ENCODE results near the gene TPT1.
"Not testable (repeated sequence)": the region's sequence is repeated elsewhere in the genome, so short reads cannot be mapped to it uniquely, and the experiment has no call there.

TPT1 gene

DNA sequence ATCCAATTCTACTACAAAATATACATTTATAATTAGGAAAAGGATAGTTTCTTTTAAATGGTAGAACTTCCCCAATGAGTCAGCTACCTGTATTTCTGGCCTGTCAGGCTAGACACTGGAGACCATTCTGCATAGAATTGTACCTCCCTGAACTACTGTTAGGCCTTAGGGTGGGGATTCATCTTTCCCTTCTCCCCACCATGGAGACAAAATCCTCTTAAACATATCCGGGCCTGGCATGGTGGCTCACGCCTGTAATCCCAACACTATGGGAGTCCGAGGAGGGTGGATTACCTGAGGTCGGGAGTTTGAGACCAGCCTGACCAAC lies 24.5 kb upstream of the TPT1 start:
- DNase-seq = no peak

DNA sequence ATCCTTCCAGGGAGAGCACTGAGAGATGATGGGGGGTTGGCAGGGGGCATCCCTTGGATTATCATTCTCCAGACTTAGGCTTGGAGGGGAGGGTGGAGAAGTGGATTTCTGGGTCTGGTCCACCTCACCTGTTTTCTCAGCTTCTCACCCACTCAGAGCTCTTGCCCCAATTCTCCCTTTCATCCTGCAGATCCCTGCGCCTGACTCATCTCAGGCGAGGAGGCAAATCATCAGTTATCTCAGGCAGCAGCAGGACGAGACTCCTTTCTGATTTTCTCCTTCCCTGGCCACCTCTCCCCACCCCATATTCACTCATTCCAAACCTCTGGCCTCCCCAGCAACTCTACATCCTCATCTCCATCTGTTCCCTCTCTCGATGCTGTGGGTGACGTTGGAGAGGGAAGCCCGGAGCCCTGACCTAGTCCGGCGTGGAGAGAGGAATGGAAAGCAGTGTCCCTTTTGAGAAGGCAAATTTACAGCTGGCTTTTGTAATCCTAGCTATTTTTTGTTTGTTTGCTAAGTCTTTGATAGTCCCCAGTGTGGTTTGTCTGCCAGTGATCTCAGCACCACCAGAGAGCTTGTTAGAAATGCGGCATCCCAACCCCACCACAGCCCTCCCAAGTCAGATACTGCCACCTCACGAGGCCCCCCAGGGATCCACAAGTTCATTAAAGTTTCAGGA lies 24.0 kb upstream of the TPT1 start:
- no peak for DNase-seq

DNA sequence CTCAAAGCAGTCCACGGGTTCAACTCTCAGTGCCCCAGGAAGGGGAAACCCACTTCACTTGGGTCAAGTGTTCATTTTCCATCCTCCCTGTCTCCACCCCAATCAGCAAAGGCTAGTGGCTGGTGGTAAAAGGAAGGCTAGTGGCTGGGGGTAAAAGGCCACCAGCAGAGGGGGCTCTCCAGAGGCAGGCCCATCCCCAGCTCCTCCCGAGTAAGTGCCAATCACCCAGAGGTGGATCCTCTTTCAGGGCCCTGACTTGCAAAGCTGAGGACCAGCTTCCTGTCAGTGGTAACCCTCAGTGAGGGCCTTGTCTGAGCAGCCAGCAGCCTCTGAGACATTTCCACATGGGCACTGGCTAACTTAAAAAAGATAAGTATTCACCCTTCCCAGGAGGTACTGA lies 22.0 kb upstream of the TPT1 start:
- DNase-seq = no peak

DNA sequence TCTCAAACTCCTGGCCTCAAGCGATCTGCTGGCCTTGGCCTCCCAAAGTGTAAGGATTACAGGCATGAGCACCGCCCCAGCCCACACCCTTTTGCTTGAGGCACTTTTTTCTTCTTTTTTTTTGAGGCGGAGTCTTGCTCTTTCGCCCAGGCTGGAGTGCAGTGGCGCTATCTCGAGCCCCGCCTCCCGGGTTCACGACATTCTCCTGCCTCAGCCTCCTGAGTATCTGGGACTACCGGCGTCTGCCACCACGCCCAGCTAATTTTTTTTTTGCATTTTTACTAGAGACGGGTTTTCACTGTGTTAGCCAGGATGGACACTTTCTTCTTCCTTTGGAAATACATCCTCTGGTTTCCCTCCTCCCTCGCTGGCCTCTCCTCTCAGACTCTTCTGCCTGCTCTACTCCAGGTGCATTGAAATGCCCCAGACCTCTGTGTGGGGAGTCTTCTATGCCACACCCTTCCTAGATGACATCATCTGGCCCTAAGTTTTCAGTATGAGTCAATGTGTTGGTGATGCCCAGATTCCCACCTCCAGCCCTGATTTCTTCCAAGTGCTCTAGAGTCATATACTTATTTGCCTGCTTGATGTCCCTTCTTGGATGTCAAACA lies 20.7 kb upstream of the TPT1 start:
- DNase-seq = no peak

DNA sequence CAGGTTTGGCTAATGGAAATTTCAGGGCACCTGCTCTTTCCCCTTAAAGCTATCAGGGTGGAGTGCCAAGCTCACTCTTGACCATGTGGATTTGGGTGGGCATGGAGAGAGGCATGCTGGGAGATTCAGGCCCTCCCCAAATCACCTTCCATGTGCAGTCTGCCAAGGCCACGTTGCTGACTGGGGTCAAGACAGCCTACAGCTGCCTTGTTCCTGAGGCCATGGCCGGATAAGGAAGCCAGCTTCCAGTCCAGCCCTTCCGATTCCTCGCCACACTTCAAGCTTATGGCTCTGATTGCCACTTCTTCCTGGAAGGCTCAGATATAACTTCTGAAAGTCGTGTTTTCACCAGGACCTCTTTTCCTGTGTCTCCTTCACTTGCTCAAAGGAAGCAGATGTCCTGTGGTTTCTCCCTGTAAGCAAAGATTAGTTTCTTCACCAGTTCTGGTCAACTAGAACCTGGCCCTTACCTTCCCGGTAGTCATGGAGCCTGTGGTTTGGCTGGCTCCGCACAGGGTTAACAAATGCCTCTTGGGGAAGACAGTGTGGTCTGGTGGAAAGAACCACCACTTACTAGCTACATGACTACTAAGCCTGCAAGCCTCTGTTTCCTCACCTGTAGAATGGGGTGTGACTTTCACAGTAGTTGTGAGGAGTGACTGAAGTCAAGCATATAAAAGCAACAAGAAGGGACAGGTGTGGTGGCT lies 16.1 kb upstream of the TPT1 start:
- DNase-seq = no peak

DNA sequence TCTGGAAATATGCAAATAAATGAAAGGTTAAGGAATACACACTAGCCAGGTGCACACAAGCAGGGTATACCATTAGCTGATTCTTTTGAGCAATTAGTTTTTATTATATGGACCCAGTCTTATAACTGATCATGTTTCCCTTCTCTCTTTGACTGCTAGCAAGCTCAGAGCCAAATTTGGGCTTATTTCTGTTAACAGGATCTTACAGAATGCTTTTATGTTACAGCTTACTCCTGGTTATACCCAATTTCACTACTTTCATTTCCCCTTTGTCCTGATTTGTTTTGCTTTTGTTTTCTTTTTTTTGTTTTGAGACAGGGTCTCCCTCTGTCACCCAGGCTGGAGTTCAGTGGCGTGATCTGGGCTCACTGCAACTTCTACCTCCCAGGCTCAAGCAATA lies 12.9 kb upstream of the TPT1 start:
- DNase-seq = no peak

DNA sequence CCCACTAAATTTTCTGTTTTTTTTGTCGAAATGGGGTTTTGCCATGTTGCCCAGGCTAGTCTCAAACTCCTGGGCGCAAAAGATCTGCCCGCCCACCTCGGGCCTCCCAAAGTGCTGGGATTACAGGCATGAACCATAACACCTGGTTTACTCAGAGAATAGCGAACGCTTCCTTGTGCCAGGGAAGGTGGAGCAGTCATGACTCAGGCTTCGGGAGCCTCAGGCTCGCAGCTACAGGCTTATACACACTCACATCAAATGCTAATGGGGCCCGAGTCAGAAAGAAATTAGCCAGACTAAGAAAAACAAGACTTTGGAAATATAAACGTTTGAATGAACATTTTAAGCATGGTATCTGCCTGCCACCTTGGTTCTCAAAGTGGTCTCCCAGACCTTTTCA lies 11.0 kb upstream of the TPT1 start:
- no peak for DNase-seq

DNA sequence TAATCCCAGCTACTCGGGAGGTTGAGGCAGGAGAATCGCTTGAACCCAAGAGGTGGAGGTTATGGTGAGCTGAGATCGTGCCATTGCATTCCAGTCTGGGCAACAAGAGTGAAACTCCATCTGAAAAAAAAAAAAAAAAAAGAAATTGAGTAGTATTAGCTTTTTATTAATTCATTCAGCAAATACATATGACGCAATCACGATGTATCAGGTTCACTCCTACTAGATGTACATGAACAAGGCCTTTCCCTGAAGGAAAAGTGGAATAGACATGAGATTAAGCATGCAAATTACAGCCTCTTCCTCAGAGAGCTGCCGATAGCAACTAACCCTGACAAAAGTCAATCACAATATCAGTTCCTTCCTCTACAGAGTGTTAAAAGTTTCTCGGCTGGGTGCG lies 9.2 kb upstream of the TPT1 start:
- DNase-seq = no peak

DNA sequence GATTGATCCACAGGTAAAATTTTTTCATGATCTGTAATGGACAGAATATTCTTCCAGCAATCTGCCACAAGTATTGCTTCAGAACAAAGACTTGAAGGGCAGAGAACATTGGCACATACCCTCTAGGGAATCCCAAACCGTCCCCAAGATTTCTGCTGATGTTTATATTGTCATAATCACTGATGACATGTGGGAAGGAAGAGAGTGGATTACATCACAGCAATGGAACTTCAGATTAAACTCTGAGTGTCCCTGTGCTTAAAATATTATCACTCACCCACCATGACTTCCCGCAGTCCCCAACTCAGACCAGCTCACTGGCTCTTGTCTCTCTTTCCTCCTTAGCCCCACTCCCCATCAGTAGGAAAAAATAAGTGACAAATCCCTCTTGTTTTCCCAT lies 8.5 kb upstream of the TPT1 start:
- DNase-seq = no peak

DNA sequence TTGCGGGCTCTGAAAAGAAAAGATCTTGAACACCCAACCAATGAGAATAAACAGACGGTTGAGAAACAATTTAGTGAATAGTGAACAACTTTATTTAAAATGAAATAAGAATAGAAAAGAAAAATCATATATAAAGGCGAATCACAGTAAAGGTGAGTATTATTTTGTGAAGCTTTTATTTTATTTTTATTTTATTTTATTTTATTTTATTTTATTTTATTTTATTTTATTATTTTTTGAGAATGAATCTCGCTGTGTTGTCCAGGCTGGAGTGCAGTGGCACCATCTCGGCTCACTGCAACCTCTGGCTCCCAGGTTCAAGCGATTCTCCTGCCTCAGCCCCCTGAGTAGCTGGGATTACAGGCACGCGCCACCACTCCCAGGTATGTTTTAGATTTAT lies 3.1 kb upstream of the TPT1 start:
- not testable (repeated sequence) for DNase-seq

DNA sequence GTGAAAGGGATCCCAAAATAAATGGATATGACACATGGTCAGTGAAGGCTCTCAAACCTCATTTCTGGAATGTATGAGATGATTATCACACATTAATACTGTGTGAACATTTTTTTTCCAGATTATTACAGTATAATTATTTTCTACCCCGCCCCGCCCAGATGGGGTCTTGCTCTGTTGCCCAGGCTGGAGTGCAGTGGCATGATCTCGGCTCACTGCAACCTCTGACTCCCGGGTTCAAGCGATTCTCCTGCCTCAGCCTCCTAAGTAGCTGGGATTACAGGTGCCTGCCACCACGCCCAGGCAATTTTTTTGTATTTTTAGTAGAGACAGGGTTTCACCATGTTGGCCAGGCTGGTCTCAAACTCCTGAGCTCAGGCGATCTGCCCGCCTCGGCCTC lies 2.1 kb upstream of the TPT1 start:
- not testable (repeated sequence) for DNase-seq

DNA sequence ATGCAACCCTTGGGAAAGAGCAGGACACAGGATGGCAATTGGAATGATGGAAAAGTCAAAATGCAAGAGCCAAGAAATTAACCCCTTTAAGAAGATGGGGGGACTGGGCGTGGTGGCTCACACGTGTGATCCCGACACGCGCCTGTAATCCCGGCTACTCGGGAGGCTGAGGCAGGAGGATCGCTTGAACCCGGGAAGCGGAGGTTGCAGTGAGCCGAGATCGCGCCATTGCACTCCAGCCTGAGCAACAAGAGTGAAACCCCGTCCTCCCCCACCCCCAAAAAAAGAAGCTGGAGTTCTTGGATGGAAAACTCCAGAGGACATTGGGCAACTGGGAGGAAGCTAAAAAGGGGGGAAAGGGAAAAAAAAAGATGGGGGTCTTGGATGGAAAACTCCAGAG lies 1.7 kb upstream of the TPT1 start:
- DNase-seq = not testable (repeated sequence)

DNA sequence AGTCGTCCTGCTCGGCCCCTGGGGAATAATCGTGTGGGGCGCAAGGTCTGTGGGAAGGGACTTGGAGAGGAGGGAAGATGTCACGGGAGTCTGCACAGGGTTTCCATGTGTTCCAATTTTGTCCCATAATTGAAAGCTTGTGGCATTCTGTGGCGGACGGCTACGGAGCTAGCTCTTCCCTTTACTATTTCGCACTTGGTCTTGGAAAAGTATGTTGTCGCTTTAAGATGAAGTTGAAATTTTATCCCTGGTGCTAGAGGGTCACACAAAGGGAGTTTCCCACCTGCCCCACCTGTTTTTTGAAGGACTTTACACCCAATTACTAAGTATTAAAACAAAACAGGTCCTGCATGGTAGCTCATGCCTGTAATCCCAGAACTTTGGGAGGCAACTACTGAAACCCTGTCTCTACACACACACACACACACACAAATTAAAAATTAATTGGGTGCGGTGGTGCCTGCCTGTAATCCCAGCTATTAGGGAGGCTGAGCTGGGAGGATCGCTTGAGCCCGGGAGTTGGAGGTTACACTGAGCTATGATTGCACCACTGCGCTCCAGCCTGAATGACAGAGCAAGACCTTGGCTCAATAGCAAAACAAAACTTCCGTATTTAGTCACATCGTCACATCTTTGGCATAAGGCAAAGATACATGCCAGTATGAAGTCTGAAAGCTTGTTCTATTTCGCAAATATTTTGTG lies 967 bp upstream of the TPT1 start:
- DNase-seq = no peak

DNA sequence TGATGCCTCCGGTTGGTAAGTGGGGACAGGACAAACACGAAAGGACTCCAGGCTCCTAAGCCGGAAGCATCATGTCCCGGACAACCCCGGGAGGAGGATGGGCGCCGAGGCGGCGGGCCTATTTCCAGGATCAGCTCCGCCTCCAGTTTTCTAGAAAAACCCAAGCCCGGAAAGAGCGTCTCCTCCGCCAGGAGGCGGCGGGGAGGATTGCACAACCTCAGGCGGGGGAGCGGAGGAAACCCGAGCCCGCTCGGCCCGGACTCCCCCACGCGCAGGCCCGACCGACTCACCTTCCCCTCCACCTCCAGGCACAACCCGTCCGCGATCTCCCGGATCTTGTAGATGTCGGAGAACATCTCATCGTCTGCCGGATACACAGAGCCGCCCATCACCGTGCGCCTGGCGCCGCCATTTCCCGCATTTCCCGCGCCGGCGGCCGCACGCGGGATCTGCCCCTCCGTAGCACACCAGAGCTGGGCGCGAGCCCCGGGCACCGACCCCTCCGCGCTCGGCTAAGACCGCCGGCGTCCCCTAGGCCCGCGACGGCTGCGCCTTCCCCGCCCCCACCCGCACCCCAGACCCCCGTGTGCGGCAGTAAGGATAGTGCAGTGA lies 455 bp downstream of the TPT1 start:
- peak; percentile 33 for DNase-seq

DNA sequence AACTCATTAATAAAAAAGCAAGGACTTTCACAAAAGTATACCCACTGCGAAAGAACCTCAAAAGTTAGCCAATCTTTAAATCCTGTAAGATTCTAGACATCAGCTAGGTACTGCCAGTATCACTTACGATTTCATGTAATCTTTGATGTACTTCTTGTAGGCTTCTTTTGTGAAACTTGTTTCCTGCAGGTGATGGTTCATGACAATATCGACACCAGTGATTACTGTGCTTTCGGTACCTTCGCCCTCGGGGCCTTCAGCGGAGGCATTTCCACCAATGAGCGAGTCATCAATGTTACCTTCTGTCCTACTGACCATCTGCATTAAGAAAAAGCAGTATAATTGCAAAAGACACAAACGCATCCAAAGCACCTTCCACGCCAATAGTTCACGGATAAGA lies 1.1 kb downstream of the TPT1 start:
- DNase-seq = no peak

DNA sequence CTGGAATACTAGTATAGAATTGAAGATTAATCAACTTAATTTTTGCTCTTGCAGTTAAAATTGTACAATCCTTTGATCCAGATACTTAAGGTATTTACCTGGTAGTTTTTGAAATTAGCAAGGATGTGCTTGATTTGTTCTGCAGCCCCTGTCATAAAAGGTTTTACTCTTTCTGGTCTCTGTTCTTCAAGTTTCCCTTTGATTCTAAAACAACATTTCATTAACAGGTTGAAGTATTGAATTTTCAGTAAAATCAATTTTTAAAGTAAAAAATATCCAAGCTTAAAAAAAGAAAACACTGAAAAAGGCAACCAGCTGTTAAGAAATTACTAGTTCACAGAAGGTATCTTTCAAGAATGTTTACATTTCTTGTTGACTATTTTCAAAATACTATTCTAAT lies 1.6 kb downstream of the TPT1 start:
- DNase-seq = no peak

DNA sequence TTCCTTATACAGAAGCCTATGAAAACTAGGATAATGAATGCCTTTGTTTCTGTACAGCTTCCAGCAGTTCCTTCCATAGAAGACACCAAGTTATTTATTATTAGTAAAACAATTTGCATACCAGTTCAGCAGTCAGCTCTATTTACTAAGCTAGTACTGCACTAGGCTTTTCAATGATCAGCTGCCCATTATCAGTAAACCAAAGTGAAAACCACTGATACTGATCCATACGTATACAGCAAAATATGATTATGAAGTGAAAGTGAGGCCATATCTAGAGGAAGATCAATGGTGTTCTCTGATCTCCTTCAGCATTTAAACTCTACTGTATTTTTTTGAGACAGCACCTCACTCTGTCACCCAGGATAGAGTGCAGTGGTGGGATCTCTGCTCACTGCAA lies 3.2 kb downstream of the TPT1 start:
- DNase-seq = no peak

DNA sequence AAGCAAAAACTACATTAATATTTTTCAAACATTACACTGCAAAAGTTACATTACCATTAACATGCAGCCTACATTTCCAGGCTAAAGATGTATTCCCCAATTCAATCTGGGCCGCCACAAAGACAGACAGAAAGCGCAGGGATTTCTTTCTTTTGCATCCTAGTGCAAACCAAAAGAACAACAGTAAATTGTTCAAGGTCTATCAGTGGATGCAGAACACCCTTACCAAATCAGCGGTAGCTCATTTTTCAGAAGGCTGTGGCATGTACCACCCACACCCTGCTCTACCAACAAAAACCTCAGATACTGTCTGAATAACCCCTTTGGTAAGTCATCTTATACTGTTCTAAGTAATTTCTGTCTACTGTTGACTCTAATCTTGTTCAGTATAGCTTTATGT lies 3.6 kb downstream of the TPT1 start:
- DNase-seq = no peak

DNA sequence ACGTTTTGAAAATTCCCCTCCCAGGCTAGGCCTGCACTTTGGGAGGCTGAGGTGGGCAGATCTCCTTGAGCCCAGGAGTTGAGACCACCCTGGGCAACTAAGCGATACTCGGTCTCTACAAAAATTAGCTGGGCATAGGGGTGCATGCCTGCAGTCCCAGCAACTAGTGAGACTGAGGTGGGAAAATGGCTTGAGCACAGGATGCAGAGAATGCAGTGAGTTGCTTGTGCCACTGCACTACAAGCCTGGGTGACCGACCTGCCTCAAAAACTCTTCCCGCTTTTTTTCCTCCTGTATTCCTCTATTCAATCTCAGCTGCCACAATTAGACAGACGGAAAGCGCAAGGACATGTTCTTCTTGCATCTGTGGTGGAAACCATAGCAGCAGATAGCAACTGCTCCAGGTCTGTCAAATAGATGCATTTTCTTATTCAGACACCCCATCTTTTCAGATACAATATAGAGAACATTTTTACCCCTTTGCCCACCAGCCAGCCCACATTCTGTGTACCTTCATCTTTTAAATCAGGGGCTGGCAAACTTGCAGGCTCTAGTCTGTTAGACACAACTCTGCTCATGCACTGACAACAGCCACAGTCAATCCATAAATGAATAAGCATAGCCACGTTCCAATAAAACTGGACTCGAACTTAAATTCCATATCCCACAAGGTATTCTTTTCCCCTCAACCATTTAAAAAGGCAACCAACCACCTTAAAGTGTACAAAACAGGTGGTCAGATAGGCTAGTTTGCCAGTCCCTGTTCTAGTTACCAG lies 4.8 kb downstream of the TPT1 start:
- DNase-seq = no peak

DNA sequence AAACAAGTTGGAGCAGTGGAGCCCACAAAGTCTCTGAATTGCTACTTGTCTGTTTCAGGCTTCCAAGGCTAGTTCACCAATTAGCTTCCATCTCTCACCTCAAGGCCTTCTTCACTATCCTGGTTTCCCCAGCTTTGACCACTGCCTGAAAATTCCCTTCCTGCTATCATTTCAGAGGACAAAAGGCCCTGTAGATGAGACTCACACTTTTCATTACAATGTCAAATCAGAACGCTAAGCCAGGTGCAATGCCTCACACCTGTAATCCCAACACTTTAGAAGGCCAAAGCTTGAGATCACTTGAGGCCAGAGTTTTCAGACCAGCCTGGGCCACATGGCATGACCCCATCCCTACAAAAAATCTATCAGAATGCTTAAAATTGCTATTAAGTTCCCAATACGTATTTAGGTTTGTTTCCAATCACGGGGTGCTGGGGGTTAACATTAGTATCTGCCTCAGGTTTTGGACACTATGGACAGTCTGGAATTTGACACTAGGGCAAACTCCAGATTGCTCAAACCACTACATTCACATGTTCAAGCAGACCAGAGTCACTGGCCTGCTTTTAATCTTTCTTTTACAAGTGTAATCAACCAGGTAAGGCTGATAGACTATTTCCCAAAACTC lies 5.5 kb downstream of the TPT1 start:
- no peak for DNase-seq

DNA sequence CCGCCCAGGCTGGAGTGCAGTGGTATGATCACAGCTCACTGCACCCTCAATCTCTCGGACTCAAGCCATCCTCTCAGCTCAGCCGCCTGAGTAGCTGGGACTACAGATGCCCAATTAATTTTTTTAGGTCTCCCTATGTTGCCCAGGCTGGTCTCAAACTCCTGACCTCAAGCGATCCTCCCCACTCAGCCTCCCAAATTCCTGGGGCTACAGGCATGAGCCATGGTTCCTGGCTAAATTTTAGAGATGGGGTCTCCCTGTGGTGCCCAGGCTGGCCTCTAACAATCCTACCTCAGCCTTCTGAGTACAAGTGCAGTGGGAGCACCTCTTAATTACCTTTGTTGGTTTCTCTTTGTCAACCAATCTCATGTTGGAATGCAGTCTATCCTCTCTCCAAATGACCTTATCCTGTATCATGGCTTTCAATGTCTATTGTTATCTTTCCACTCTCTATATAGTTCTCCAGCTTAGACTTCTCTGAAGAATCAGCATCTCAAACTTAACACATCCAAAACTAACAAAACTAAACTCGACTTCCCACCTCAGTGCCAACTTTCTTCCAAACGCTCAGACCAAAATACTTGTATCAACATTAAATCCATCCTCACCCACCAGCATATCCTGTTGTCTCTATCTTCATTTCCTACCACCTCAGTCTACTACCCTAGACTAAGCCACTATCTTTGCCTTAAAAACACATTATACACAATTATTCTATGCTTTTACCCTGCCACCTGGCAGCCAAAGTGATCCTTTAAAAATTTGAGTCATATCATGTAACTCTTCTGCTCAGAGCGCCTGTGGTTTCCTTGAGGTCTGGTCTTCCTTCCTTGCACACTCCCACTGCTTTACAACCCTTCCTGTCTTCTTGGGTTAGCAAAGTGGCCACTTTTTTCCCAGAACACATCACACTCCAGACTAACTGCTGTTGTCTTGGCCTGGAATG lies 6.7 kb downstream of the TPT1 start:
- no peak for DNase-seq

All from NCI-H446 treated with DMSO at 0.1 percent for 48 hours (cell line).